Nephron progenitor cell (in vitro differentiated cells): Measurements from ENCODE around the gene BCL6B.

Experiments used
- DNase-seq: peaks from one replicate; pipeline ENCODE4 v3.0.0; 2021
- H3K27ac Mint-ChIP-seq: 2 replicates; pipeline ENCODE4 v1.8.0; 2021; ENCODE audit warnings: mild to moderate bottlenecking, moderate library complexity, mixed read lengths
- H3K27me3 Mint-ChIP-seq: 2 replicates; pipeline ENCODE4 v1.8.0; 2021; ENCODE audit warnings: mild to moderate bottlenecking, low read depth, mixed read lengths; ENCODE audit not compliant: poor library complexity
- H3K36me3 Mint-ChIP-seq: 2 replicates; pipeline ENCODE4 v1.8.0; 2021; ENCODE audit warnings: low read depth, mixed read lengths
- H3K4me1 Mint-ChIP-seq: 2 replicates; pipeline ENCODE4 v1.8.0; 2021; ENCODE audit warnings: mixed read lengths
- H3K4me3 Mint-ChIP-seq: 2 replicates; pipeline ENCODE4 v1.8.0; 2021; ENCODE audit warnings: mild to moderate bottlenecking, moderate library complexity, mixed read lengths
- H3K9me3 Mint-ChIP-seq: 2 replicates; pipeline ENCODE4 v1.8.0; 2021; ENCODE audit warnings: mild to moderate bottlenecking, moderate library complexity, mixed read lengths
- TF ChIP-seq, protein P1 (sequence below): fragments of 200-600 bp; sonication (generic); IDR thresholded peaks from 2 replicates; pipeline ENCODE4 v1.5.0; 2021; ENCODE audit warnings: antibody characterized with exemption

Gene BCL6B

DNA sequence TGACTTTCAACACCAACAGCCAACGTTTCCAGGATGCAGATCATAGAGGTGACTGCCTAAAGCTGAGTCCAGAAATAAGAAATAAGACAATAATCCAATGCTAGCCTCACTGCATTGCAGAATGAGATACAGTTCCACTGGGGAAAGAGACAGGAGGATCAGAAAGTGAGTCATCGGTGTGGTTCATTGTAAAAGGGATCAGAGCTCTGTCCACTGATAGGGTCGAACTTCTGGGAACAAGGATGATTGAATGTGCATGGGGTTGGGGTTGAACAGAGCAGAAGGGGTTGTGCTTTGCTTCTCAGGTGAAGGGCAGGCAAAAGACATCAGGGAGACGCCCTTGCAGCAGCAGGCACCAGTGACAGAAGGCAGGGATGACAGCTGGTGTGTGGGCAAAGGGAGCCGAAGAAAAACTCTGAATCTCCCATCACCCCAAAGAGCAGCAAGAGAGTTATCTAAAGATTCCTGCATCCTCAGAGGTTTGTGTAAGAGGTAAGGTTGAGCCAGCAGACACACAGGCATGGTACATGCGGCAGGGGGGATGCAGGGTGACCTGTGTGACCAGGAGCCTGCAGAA lies 40.8 kb downstream of the BCL6B start:
- peaks cover 20% of the 10 kb centered on the region for H3K9me3 Mint-ChIP-seq
- H3K27me3 Mint-ChIP-seq, result no peaks in the 10 kb centered on the region
- DNase-seq, result no peak
- TF ChIP-seq, protein P1, sequence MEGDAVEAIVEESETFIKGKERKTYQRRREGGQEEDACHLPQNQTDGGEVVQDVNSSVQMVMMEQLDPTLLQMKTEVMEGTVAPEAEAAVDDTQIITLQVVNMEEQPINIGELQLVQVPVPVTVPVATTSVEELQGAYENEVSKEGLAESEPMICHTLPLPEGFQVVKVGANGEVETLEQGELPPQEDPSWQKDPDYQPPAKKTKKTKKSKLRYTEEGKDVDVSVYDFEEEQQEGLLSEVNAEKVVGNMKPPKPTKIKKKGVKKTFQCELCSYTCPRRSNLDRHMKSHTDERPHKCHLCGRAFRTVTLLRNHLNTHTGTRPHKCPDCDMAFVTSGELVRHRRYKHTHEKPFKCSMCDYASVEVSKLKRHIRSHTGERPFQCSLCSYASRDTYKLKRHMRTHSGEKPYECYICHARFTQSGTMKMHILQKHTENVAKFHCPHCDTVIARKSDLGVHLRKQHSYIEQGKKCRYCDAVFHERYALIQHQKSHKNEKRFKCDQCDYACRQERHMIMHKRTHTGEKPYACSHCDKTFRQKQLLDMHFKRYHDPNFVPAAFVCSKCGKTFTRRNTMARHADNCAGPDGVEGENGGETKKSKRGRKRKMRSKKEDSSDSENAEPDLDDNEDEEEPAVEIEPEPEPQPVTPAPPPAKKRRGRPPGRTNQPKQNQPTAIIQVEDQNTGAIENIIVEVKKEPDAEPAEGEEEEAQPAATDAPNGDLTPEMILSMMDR, result no peak
- H3K36me3 Mint-ChIP-seq, result peaks cover 6% of the 10 kb centered on the region
- H3K27ac Mint-ChIP-seq, result peak overlapping the region; percentile 14
- H3K4me3 Mint-ChIP-seq, result no peak overlapping the region
- H3K4me1 Mint-ChIP-seq, result peaks cover 16% of the 10 kb centered on the region

DNA sequence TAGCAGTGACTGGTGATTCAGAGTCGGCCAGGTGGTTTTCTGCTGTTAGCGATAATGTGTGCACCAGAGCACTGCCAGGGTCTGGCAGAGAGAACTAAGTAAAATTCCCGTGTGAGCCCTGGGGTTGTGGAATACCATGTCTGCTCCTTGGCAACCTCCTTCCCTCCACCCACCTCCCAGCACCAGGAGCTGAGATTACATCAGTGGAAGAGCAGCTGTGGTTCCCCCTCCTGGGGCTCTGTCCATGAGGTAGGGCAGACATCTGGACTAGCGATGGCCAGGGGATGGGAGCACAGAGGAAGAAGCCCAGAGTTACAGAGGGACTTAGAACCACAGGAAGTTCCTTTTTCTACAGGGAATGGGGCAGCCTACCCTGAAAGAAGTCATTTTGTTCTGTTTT lies 41.4 kb downstream of the BCL6B start:
- Mint-ChIP-seq H3K4me3 (no peak overlapping the region), H3K27me3 (no peaks in the 10 kb centered on the region), H3K36me3 (peaks cover 7% of the 10 kb centered on the region), H3K4me1 (peaks cover 16% of the 10 kb centered on the region), H3K9me3 (peaks cover 27% of the 10 kb centered on the region), H3K27ac (no peak overlapping the region)
- TF ChIP-seq, protein P1, result no peak
- DNase-seq, result no peak

DNA sequence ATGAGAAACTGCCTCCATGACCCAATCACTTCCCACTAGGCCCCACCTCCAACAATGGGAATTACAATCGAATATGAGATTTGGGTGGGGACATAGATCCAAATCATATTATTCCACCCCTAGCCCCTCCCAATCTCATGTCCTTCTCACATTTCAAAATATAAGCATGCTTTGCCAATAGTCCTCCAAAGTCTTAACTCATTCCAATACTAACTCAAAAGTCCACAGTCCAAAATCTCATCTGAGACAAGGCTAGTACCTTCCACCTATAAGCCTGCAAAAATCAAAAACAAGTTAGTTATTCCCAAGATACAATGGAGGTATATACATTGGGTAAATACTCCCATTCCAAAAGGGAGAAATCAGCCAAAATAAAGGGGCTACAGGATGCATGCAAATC lies 44.3 kb downstream of the BCL6B start:
- Mint-ChIP-seq H3K4me3 (no peak overlapping the region), H3K27ac (no peak overlapping the region), H3K9me3 (peaks cover 28% of the 10 kb centered on the region), H3K27me3 (peaks cover 4% of the 10 kb centered on the region), H3K36me3 (peaks cover 7% of the 10 kb centered on the region), H3K4me1 (peaks cover 16% of the 10 kb centered on the region)
- TF ChIP-seq, protein P1, result no peak
- DNase-seq, result no peak

DNA sequence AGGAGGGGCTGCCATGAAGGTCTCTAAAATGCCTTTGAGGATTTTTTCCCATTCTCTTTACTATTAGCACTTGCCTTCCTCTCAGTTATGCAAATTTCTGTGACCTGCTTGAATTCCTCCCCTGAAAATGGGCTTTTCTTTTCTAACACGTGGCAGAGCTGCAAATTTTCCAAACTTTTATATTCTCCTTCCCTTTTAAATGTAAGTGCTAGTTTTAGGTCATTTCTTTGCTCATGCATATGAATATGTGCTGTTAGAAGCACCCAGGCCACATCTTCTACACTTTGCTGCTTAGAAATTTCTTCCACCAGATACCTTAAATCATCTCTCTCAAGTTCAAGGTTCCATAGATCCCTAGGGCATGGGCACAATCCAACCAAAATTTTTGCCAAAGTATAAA lies 45.4 kb downstream of the BCL6B start:
- H3K4me3 Mint-ChIP-seq, result no peak overlapping the region
- no peak overlapping the region for H3K27ac Mint-ChIP-seq
- peaks cover 28% of the 10 kb centered on the region for H3K9me3 Mint-ChIP-seq
- peaks cover 8% of the 10 kb centered on the region for H3K27me3 Mint-ChIP-seq
- no peak for DNase-seq
- H3K36me3 Mint-ChIP-seq, result peaks cover 7% of the 10 kb centered on the region
- TF ChIP-seq, protein P1, result no peak
- H3K4me1 Mint-ChIP-seq, result peaks cover 9% of the 10 kb centered on the region

DNA sequence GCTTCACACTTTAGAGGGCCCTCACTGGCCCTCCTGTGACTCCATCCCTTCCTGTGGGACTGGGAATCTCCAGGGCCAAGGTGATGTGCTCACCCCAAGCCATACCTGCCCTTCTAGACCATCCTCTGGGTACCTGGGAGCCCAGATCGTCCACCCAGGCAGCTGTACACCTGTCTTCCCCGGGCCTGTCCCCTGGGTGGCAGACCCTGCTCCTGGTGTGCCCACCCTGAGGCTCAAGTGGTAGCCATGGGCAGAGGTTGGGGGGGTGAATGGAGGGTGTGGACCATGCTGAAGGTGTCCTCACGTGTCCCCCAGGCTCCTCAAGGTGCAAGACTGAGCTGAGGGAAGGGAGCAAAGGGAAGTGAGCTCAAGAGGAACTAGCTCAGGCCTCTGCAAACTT lies 47.9 kb downstream of the BCL6B start:
- TF ChIP-seq, protein P1, result no peak
- Mint-ChIP-seq H3K9me3 (peaks cover 28% of the 10 kb centered on the region), H3K36me3 (peaks cover 7% of the 10 kb centered on the region), H3K27ac (no peak overlapping the region), H3K4me3 (no peak overlapping the region), H3K27me3 (peaks cover 8% of the 10 kb centered on the region), H3K4me1 (no peaks in the 10 kb centered on the region)
- DNase-seq, result no peak

DNA sequence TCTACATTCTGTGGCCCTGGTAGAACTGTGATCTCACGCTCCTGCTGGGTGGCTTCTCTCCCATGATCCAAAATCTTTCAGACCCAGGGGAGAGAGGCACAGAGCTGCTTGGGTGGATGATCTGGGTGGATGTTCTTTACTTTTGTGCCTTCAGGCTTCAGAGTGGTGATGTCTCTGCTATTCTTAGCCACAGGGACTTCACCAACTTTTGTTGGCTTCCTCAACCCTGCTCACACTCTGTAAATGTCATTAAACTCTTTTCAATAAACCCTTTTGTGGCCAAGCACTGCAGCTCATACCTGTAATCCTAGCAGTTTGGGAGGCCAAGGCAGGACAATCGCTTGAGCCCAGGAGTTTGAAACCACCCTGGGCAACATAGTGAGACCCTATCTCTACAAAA lies 49.6 kb downstream of the BCL6B start:
- Mint-ChIP-seq H3K27ac (peak overlapping the region; percentile 57), H3K36me3 (peaks cover 7% of the 10 kb centered on the region), H3K4me3 (no peak overlapping the region), H3K4me1 (no peaks in the 10 kb centered on the region), H3K27me3 (peaks cover 8% of the 10 kb centered on the region), H3K9me3 (peaks cover 23% of the 10 kb centered on the region)
- TF ChIP-seq, protein P1, result no peak
- no peak for DNase-seq
